Fibroblast of lung (primary cell): ENCODE data around the gene MUC4.

Source experiments
- EZH2 ChIP-seq: IDR thresholded peaks from 2 replicates; pipeline ENCODE4 v1.5.1; 2012; ENCODE audit warnings: low read length, control low read depth, mild to moderate bottlenecking; ENCODE audit errors: missing control alignments
- TF ChIP-seq, protein P1 (sequence below), 2 donors: IDR thresholded peaks in 1 of 2; conservative IDR thresholded peaks in 1 of 2; 1 replicate in 1 of 2; 2 replicates in 1 of 2; pipeline ENCODE4 v1.5.1; 2011 to 2012; ENCODE audit warnings: low read length in 2 of 2, control low read depth in 1 of 2, inconsistent platforms in 1 of 2, low read depth in 1 of 2, mild to moderate bottlenecking in 1 of 2

DNA sequence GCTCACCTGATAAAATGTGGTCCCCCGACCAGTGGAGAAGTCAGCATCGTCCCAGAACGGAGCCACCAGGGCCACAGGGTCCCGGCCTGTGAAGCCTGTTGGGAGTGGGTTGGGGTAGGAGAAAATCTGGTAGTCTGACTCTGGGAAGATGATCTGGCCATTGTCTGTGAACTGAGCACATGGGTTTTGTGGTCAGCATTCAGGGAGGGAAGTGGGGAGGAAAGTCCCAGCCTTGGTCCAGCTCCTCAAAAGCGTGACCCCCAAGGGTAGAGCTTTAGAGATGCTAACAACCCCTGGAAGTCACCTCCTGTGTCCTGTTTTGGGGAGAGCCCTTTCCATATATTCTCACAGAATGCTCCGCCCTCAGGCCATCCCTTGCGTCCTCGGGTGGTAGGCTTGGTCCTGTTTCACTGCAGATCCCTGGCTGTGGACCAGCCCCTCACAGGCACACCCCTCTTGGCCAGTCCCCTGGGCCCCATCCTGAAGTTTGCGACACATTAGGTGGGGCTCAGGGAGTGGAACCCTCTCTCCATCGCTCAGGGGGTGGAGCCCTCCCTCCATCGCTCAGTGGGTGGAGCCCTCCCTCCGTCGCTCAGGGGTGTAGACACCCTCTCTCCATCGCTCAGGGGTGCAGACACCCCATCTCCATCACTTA is 40.0 kb downstream of the MUC4 start:
- TF ChIP-seq, protein P1, sequence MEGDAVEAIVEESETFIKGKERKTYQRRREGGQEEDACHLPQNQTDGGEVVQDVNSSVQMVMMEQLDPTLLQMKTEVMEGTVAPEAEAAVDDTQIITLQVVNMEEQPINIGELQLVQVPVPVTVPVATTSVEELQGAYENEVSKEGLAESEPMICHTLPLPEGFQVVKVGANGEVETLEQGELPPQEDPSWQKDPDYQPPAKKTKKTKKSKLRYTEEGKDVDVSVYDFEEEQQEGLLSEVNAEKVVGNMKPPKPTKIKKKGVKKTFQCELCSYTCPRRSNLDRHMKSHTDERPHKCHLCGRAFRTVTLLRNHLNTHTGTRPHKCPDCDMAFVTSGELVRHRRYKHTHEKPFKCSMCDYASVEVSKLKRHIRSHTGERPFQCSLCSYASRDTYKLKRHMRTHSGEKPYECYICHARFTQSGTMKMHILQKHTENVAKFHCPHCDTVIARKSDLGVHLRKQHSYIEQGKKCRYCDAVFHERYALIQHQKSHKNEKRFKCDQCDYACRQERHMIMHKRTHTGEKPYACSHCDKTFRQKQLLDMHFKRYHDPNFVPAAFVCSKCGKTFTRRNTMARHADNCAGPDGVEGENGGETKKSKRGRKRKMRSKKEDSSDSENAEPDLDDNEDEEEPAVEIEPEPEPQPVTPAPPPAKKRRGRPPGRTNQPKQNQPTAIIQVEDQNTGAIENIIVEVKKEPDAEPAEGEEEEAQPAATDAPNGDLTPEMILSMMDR (conservative IDR thresholded peaks at IDR 0.05 in 1 of 2, IDR thresholded peaks at IDR 0.05 in 1 of 2; ENCODE audit: low read depth in 1 of 2, low read length in 2 of 2), result no peak
- TF ChIP-seq EZH2, result no peak
